Gastrocnemius medialis (tissue), 4 donors: ENCODE data around the gene DHRS4. TPM values are rescaled to one million over a fixed set of nuclear protein-coding genes. Genes with fewer than 3 reads are reported as not detected.

Experiments
- ATAC-seq, 2 donors: fragments of 150-250 bp; one replicate each; pipeline ENCODE4 v1.9.1; 2016
- DNase-seq, 2 donors: peaks; one replicate each; pipeline ENCODE4 v3.0.0-alpha.2; 2019
- H3K27ac ChIP-seq, 4 donors: fragments of 200-600 bp; sonication (generic); 1 replicate in 1 of 4; 2 replicates in 3 of 4; pipeline ENCODE4 v1.5.1; 2016 to 2018; ENCODE audit warnings: mild to moderate bottlenecking in 2 of 4, moderate library complexity in 1 of 4
- H3K27me3 ChIP-seq, 3 donors: fragments of 200-600 bp; sonication (generic) in 2 of 3; 1 replicate in 1 of 3; 2 replicates in 2 of 3; pipeline versions ENCODE4 v1.5.1 to v1.6.0; 2016 to 2019; ENCODE audit warnings: mild to moderate bottlenecking in 1 of 3, moderate library complexity in 1 of 3
- H3K36me3 ChIP-seq, 2 donors: fragments of 200-600 bp; sonication (generic) in 1 of 2; one replicate each; pipeline ENCODE4 v1.5.1; 2017 to 2018
- H3K4me1 ChIP-seq, 2 donors: fragments of 200-600 bp; sonication (generic) in 1 of 2; one replicate each; pipeline ENCODE4 v1.5.1; 2016 to 2017; ENCODE audit warnings: mild to moderate bottlenecking in 2 of 2
- H3K4me3 ChIP-seq, 4 donors: fragments of 200-600 bp; sonication (generic) in 3 of 4; 1 replicate in 1 of 4; 2 replicates in 3 of 4; pipeline ENCODE4 v1.5.1; 2016 to 2019; ENCODE audit warnings: mild to moderate bottlenecking in 2 of 4
- H3K9me3 ChIP-seq, 3 donors: fragments of 200-600 bp; sonication (generic) in 2 of 3; 1 replicate in 1 of 3; 2 replicates in 2 of 3; pipeline ENCODE4 v1.5.1; 2016 to 2019
- CTCF ChIP-seq, 5 experiments: fragments of 450-650 bp in 3 of 5; fragments of 200-600 bp in 2 of 5; sonication (generic) in 2 of 5; IDR thresholded peaks in 4 of 5; conservative IDR thresholded peaks in 1 of 5; 1 replicate in 4 of 5; 2 replicates in 1 of 5; pipeline ENCODE4 v1.5.1; 2016 to 2019; ENCODE audit warnings: antibody characterized with exemption in 5 of 5, mild to moderate bottlenecking in 3 of 5, moderate library complexity in 3 of 5
- POLR2A ChIP-seq, 2 donors: fragments of 450-650 bp; IDR thresholded peaks; one replicate each; pipeline ENCODE4 v1.6.1; 2017; ENCODE audit warnings: antibody characterized with exemption in 2 of 2, mild to moderate bottlenecking in 2 of 2, moderate library complexity in 2 of 2
- in situ Hi-C, 4 donors: fragments of 200-750 bp; cut with MboI; loops; one replicate each; pipeline versions ENCODE4 v1.15.0 to v1.8.0; 2017; ENCODE audit warnings: low sequenced_read_pairs in 4 of 4
- intact Hi-C: fragments of 100-400 bp; cut with DNase I; formaldehyde crosslinking; loops from one replicate; pipeline ENCODE4 v1.15.1; 2023; ENCODE audit warnings: low total_unique reads
- total RNA-seq, 4 donors: library from RNA; depleted of rRNA; stranded (reverse); fragments of >200 nt; gene quantifications; one replicate each; pipeline versions ENCODE4 v1.1.0 to v1.2.3, GENCODE V29; 2016

The DHRS4 gene
- total RNA-seq, 4 donors from 2014 or later, result 26.0 to 56.2 (median 44.1) TPM

- intact Hi-C loops, result no loop called here
- Histone ChIP-seq H3K4me1 (peaks cover 0 to 4% of the 10 kb centered on the region in 2 donors), H3K36me3 (no peaks in the 10 kb centered on the region), H3K9me3 (no peaks in the 10 kb centered on the region), H3K4me3 (no peak overlapping the region), H3K27me3 (no peaks in the 10 kb centered on the region), H3K27ac (no peak overlapping the region)
- no peak for TF ChIP-seq POLR2A (IDR thresholded peaks at IDR 0.05)
- TF ChIP-seq CTCF (IDR thresholded peaks at IDR 0.05 in 4 of 5, conservative IDR thresholded peaks at IDR 0.05 in 1 of 5), result no peak
- ATAC-seq (no peak), DNase-seq (no peak)
- in situ Hi-C loops, result loop anchor here in 3 of 4 donors (25.0 kb wide), 1 partner anchor 295 kb away; the partner anchor contains the start of gene DHRS2 (in 3 of the 3)
Observed at GRCh38 chr14:23931721-23932289, 21.8 kb upstream of the DHRS4 start.

DNA sequence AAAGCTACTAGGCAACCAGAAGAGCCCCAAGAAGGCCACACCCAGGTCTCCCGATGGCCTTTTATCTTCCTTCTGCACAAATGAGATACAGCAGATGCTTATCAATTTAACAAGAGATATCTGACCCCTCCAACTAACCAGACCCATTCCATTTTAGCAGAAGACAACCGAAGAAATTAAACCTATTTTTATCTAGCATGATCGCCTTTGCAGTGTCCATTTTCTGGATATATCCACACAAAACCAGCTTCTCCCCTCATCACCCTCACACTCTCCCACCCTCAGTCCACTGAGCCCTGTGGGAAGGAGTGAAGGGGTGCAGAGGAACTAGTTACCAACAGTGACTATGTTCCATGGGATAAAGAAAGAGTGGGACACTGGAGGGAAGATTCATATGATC, 20.9 kb upstream of the DHRS4 start:
- Histone ChIP-seq H3K9me3 (no peaks in the 10 kb centered on the region), H3K27me3 (no peaks in the 10 kb centered on the region), H3K4me1 (peaks cover 0 to 4% of the 10 kb centered on the region in 2 donors), H3K36me3 (no peaks in the 10 kb centered on the region), H3K4me3 (no peak overlapping the region), H3K27ac (no peak overlapping the region)
- intact Hi-C loops (no loop called here), in situ Hi-C loops (loop anchor here in 3 of 4 donors (25.0 kb wide), 1 partner anchor 295 kb away; the partner anchor contains the start of gene DHRS2 (in 3 of the 3))
- TF ChIP-seq CTCF (IDR thresholded peaks at IDR 0.05 in 4 of 5, conservative IDR thresholded peaks at IDR 0.05 in 1 of 5), result no peak
- TF ChIP-seq POLR2A (IDR thresholded peaks at IDR 0.05), result no peak
- ATAC-seq (no peak), DNase-seq (no peak)

- H3K27me3 ChIP-seq, result no peaks in the 10 kb centered on the region
- intact Hi-C loops, result no loop called here
- TF ChIP-seq CTCF (IDR thresholded peaks at IDR 0.05 in 4 of 5, conservative IDR thresholded peaks at IDR 0.05 in 1 of 5) (no peak), POLR2A (IDR thresholded peaks at IDR 0.05) (no peak)
- H3K4me1 ChIP-seq, result peaks cover 0 to 4% of the 10 kb centered on the region in 2 donors
- no peak overlapping the region for H3K27ac ChIP-seq
- no peaks in the 10 kb centered on the region for H3K9me3 ChIP-seq
- no peak overlapping the region for H3K4me3 ChIP-seq
- ATAC-seq (no peak), DNase-seq (no peak)
- in situ Hi-C loops, result loop anchor here in 3 of 4 donors (25.0 kb wide), 1 partner anchor 296 kb away; the partner anchor contains the start of gene DHRS2 (in 3 of the 3)
- H3K36me3 ChIP-seq, result no peaks in the 10 kb centered on the region
Observed at GRCh38 chr14:23933108-23933741, 20.3 kb upstream of the DHRS4 start.

GRCh38 chr14:23933742-23934128, 19.8 kb upstream of the DHRS4 start:
- Histone ChIP-seq H3K4me1 (peaks cover 0 to 4% of the 10 kb centered on the region in 2 donors), H3K4me3 (no peak overlapping the region), H3K27ac (no peak overlapping the region), H3K27me3 (no peaks in the 10 kb centered on the region), H3K36me3 (no peaks in the 10 kb centered on the region), H3K9me3 (no peaks in the 10 kb centered on the region)
- TF ChIP-seq POLR2A (IDR thresholded peaks at IDR 0.05) (no peak), CTCF (IDR thresholded peaks at IDR 0.05 in 4 of 5, conservative IDR thresholded peaks at IDR 0.05 in 1 of 5) (no peak)
- DNase-seq (no peak), ATAC-seq (no peak)
- intact Hi-C loops (no loop called here), in situ Hi-C loops (loop anchor here in 3 of 4 donors (25.0 kb wide), 1 partner anchor 296 kb away; the partner anchor contains the start of gene DHRS2 (in 3 of the 3))
